Astrocyte (in vitro differentiated cells and primary cell): ENCODE data around the gene SCUBE1.

Experiments used
- CTCF ChIP-seq: IDR thresholded peaks from 2 replicates; pipeline ENCODE4 v1.5.1; 2011; ENCODE audit warnings: low read depth, mild to moderate bottlenecking, inconsistent platforms, low read length, moderate library complexity; ENCODE audit not compliant: insufficient read depth
- EZH2 ChIP-seq: IDR thresholded peaks from 2 replicates; pipeline ENCODE4 v1.6.1; 2012; ENCODE audit warnings: mild to moderate bottlenecking, low read length, inconsistent platforms; ENCODE audit not compliant: insufficient read depth

- no peak for TF ChIP-seq EZH2
- no peak for TF ChIP-seq CTCF
Measured at GRCh38 chr22:43389227-43389836, 46.2 kb upstream of the SCUBE1 start.
